Osteocyte (in vitro differentiated cells): ENCODE measurements around the gene ITGB5. TPM values are rescaled to one million over a fixed set of nuclear protein-coding genes. Genes with fewer than 3 reads are reported as not detected.

ENCODE experiments used
- DNase-seq: peaks from one replicate; pipeline ENCODE4 v3.0.0; 2021; ENCODE audit warnings: mixed read lengths; ENCODE audit not compliant: unreplicated experiment; ENCODE audit errors: extremely low spot score
- H3K27ac Mint-ChIP-seq: one replicate; pipeline ENCODE4 v1.8.0; 2021; ENCODE audit warnings: mild to moderate bottlenecking, mixed read lengths; ENCODE audit not compliant: unreplicated experiment
- H3K27me3 Mint-ChIP-seq: one replicate; pipeline ENCODE4 v1.8.0; 2021; ENCODE audit warnings: mixed read lengths; ENCODE audit not compliant: unreplicated experiment
- H3K36me3 Mint-ChIP-seq: one replicate; pipeline ENCODE4 v1.8.0; 2021; ENCODE audit warnings: mixed read lengths; ENCODE audit not compliant: unreplicated experiment
- H3K4me1 Mint-ChIP-seq: one replicate; pipeline ENCODE4 v1.8.0; 2021; ENCODE audit warnings: mixed read lengths; ENCODE audit not compliant: unreplicated experiment
- H3K4me3 Mint-ChIP-seq: one replicate; pipeline ENCODE4 v1.8.0; 2021; ENCODE audit warnings: mild to moderate bottlenecking, moderate library complexity, mixed read lengths; ENCODE audit not compliant: unreplicated experiment
- H3K9me3 Mint-ChIP-seq: one replicate; pipeline ENCODE4 v1.8.0; 2021; ENCODE audit warnings: mixed read lengths; ENCODE audit not compliant: unreplicated experiment
- total RNA-seq: library from RNA; stranded (reverse); gene quantifications from 2 replicates; pipeline ENCODE4 v1.2.1, GENCODE V29; 2021
- TF ChIP-seq, protein P1 (sequence below): fragments of 200-600 bp; sonication (generic); IDR thresholded peaks from 2 replicates; pipeline ENCODE4 v1.5.0; 2021; ENCODE audit warnings: antibody characterized with exemption, mild to moderate bottlenecking, moderate library complexity

The ITGB5 gene
- total RNA-seq, 1 donor from 2014 or later, result 419 TPM

DNA sequence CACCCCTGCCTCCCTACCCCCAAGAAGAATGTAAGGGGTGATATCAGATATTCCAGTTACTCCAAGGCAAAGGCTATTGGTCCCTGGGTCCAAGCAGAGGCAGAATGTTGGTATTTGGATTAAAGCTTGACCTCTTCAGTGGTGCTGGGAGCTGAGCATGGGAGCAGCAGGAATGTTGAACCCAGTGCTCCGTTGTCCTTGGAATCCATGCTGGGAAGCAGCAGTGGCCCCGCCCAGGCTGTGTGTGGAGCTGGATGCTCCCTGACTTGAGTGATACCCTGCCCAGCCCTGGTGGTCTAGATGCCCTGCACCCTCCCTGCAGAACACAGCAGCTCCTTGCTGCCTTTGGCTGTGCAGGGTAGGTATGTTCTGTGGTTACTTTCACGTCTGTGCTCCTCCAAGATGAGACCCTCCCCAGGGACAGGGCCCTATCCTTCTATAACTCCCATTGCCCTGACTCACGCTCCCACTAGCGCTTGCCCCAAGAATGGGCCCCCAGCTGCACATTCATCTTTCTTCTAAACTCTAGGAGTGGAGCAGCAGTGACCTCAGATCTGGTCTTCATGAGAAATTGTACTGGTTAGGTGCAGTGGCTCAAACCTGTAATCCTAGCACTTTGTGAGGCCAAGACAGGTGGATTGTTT lies 121.8 kb downstream of the ITGB5 start:
- Mint-ChIP-seq H3K4me1 (peaks cover 41% of the 10 kb centered on the region), H3K4me3 (no peak overlapping the region), H3K27ac (peak overlapping the region; percentile 44), H3K36me3 (peaks cover 62% of the 10 kb centered on the region), H3K9me3 (no peaks in the 10 kb centered on the region), H3K27me3 (no peaks in the 10 kb centered on the region)
- TF ChIP-seq, protein P1, sequence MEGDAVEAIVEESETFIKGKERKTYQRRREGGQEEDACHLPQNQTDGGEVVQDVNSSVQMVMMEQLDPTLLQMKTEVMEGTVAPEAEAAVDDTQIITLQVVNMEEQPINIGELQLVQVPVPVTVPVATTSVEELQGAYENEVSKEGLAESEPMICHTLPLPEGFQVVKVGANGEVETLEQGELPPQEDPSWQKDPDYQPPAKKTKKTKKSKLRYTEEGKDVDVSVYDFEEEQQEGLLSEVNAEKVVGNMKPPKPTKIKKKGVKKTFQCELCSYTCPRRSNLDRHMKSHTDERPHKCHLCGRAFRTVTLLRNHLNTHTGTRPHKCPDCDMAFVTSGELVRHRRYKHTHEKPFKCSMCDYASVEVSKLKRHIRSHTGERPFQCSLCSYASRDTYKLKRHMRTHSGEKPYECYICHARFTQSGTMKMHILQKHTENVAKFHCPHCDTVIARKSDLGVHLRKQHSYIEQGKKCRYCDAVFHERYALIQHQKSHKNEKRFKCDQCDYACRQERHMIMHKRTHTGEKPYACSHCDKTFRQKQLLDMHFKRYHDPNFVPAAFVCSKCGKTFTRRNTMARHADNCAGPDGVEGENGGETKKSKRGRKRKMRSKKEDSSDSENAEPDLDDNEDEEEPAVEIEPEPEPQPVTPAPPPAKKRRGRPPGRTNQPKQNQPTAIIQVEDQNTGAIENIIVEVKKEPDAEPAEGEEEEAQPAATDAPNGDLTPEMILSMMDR, result no peak
- no peak for DNase-seq

- Mint-ChIP-seq H3K9me3 (no peaks in the 10 kb centered on the region), H3K4me3 (no peak overlapping the region), H3K27ac (peak overlapping the region; percentile 23), H3K27me3 (no peaks in the 10 kb centered on the region), H3K4me1 (peaks cover 37% of the 10 kb centered on the region), H3K36me3 (peaks cover 59% of the 10 kb centered on the region)
- TF ChIP-seq, protein P1, result no peak
- DNase-seq, result no peak
Measured at GRCh38 chr3:124764746-124765145, 122.4 kb downstream of the ITGB5 start.

- no peak for DNase-seq
- TF ChIP-seq, protein P1, result no peak
- Mint-ChIP-seq H3K27ac (no peak overlapping the region), H3K36me3 (peaks cover 50% of the 10 kb centered on the region), H3K27me3 (no peaks in the 10 kb centered on the region), H3K9me3 (no peaks in the 10 kb centered on the region), H3K4me1 (peaks cover 34% of the 10 kb centered on the region), H3K4me3 (no peak overlapping the region)
Measured at GRCh38 chr3:124763644-124764358, 123.4 kb downstream of the ITGB5 start.

DNA sequence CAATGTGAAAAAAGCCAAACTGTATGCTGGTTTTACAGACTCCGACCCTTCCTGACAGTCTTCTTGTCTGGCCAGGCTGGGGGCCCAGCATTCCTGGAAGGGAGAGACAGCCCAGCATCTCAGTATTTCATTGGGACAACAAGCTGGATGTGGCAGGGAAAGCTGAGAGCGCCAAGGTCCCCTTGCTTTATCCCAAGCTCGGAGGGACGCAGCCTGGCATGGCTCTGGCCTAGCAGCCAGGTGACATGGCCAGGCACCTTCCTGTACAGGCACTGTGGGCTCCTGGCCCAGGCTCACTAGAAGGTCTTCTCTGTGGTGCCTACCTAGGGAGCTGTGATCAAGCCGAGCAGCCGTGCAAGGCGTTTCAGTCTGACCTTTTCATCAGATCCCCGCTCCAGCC lies 124.0 kb downstream of the ITGB5 start:
- Mint-ChIP-seq H3K4me3 (no peak overlapping the region), H3K27ac (no peak overlapping the region), H3K9me3 (no peaks in the 10 kb centered on the region), H3K36me3 (peaks cover 44% of the 10 kb centered on the region), H3K27me3 (no peaks in the 10 kb centered on the region), H3K4me1 (peaks cover 34% of the 10 kb centered on the region)
- no peak for DNase-seq
- TF ChIP-seq, protein P1, result no peak

- Mint-ChIP-seq H3K9me3 (no peaks in the 10 kb centered on the region), H3K4me1 (peaks cover 36% of the 10 kb centered on the region), H3K27ac (peak overlapping the region; percentile 23), H3K36me3 (peaks cover 39% of the 10 kb centered on the region), H3K27me3 (no peaks in the 10 kb centered on the region), H3K4me3 (no peak overlapping the region)
- no peak for DNase-seq
- TF ChIP-seq, protein P1, result no peak
Measured at GRCh38 chr3:124762661-124763011, 124.5 kb downstream of the ITGB5 start.
